Activated CD4-positive, alpha-beta T cell treated with anti-CD3 and anti-CD28 coated beads, Interleukin-2, amount 50 U/mL, for 16 hours (primary cell): ENCODE data around the gene ADNP2.
A peak's percentile ranks its signal among the peaks of the same experiment; 100 is the strongest.

Experiments used
- DNase-seq: peaks from one replicate; pipeline ENCODE4 v3.0.0-alpha.2; 2020

ADNP2 gene, protein sequence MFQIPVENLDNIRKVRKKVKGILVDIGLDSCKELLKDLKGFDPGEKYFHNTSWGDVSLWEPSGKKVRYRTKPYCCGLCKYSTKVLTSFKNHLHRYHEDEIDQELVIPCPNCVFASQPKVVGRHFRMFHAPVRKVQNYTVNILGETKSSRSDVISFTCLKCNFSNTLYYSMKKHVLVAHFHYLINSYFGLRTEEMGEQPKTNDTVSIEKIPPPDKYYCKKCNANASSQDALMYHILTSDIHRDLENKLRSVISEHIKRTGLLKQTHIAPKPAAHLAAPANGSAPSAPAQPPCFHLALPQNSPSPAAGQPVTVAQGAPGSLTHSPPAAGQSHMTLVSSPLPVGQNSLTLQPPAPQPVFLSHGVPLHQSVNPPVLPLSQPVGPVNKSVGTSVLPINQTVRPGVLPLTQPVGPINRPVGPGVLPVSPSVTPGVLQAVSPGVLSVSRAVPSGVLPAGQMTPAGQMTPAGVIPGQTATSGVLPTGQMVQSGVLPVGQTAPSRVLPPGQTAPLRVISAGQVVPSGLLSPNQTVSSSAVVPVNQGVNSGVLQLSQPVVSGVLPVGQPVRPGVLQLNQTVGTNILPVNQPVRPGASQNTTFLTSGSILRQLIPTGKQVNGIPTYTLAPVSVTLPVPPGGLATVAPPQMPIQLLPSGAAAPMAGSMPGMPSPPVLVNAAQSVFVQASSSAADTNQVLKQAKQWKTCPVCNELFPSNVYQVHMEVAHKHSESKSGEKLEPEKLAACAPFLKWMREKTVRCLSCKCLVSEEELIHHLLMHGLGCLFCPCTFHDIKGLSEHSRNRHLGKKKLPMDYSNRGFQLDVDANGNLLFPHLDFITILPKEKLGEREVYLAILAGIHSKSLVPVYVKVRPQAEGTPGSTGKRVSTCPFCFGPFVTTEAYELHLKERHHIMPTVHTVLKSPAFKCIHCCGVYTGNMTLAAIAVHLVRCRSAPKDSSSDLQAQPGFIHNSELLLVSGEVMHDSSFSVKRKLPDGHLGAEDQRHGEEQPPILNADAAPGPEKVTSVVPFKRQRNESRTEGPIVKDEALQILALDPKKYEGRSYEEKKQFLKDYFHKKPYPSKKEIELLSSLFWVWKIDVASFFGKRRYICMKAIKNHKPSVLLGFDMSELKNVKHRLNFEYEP

DNA sequence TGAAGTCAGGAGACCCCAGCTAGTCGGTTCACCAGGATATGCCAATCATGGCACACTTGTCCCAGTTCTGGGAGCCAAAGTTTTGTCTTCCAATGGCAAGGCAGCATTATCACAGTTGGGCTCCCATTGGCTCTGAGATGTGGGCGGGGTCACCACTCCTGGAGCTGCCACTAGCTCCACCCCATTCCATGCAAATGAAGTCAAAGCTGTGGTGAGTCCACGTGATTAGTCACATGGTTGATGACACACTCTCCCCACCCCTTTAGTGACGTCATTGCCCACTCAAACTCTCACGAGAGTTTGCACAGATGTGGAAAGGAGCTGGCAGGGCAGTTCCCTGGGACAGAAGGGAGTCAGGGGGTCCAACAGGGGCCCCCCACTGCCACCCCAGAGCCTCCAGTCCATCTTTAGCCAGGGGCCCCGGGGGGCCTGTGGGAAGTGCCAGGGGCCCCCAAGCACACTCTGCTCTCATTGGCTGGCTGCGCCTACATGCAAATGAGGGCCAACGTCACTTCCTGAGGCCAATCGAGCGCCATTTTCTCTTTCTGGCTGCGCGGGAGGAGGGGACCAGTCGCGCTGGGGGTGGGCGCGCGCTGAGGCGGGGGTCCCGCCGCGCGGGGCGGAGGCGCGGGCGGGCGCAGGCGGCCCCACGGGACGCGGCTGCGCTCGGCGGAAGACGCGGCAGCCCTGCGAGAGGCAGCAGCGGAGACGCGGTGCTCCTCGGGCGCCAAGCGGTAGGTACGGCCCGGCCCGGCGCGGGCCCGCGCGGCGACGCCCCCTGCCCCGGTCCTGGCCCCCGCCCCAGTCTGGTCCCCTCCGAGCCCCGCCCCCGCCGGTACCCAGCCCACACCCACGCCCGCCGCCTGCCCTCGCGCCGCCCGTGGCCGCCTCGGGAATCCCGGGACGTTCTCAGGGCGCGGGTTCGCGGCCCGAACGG is at the start of gene ADNP2:
ADNP2 (plus strand) TSS at position 524 of the 937 bp plus-strand sequence. CDS start 8,281 bp downstream, outside the sequence.
- peak; percentile 91 for DNase-seq

- no peak for DNase-seq
These were observed 49.1 kb upstream of the ADNP2 start for GRCh38 chr18:80059945-80060344.

DNA sequence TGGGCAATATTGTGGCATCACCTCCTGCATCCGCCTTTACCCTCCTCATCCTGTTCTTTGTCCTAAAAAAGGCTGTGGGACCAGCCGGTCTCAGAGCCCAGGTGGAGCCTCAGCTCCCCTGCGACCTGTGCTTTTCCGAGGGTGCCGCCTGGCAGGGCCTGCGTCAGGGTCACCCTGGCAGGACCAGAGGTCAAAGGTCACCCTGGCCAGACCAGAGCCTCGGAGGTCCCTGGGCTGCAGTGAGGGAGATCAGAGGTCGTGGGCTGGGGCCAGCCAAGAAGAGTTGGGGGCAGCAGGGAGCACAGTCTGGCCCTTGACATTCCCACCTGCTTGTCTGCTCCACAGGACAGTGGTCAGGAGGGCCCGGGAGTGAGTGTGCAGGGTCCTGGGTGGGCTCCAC is 43.4 kb upstream of the ADNP2 start:
- no peak for DNase-seq

- no peak for DNase-seq
These were observed 41.7 kb upstream of the ADNP2 start for GRCh38 chr18:80067321-80067720.

- no peak for DNase-seq
These were observed 41.2 kb upstream of the ADNP2 start for GRCh38 chr18:80067897-80068296.

DNA sequence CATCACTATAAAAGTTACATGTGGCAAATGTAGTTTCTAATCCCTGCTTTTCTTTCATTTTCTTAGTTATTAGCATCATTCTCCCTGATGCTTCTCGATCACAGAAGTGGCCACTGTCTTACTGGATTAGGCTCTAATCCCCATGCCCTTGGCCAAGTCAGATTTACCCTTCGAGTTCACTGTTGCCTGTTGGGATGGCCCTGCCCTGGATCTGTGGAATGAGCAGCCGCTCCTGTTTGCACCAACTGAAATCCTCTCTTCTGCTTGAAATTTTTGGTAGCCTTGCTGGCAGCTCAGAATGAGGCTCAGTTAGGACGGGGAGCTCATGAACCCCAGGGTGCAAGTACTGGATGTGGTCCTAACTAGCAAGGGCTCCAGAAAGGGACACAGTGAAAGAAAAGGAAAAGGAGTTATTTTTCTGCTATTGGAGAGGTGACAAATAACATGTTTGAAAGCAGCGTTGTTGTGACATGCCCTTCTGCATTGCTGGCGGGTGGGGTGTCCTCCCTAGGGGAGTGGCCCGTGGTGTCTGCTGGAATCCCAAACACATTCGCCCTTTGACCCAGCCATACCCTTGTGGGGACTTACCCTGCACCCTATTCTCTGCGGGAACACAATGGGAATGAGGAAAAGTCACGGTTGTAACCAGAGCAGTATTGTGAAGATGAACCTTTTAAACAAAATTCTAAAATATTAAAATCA is 40.3 kb upstream of the ADNP2 start:
- no peak for DNase-seq

GRCh38 chr18:80070825-80071224 is 38.2 kb upstream of the ADNP2 start:
- no peak for DNase-seq

- DNase-seq, result no peak
These were observed 34.9 kb upstream of the ADNP2 start for GRCh38 chr18:80074183-80074582.

DNA sequence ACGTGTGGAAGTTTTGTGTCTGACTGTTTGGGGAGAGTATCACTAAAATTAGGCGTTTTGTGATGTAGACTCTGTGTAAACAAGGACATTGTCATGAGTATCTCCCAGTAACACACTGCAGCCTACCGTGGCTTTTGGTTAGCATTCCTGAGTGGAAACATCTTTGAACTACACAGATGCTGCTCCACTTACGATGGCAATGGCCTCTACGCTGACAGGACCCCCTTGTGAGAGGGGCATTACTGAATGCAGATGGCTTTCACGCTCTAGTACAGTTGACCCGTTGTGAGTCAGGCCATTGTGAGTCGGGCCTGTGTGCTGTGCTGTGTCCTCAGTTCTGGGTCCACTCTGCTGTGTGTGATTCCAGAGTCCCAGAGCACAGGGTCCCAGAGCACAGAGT is 34.4 kb upstream of the ADNP2 start:
- DNase-seq, result no peak

DNA sequence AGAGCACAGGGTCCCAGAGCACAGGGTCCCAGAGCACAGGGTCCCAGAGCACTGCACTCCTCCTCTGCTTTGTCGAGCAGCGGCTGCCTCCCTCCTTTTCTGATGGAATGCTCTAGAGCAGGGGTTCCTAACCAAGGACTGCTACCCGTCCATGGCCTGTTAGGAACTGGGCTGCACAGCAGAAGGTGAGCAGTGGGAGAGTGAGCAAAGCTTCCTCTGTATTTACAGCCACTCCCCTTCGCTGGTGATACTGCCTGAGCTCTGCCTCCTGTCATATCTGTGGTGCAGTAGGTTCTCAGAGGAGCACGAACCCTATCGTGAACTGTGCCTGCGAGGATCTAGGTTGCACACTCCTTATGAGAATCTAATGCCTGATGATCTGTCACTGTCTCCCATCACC is 33.1 kb upstream of the ADNP2 start:
- DNase-seq, result no peak

DNA sequence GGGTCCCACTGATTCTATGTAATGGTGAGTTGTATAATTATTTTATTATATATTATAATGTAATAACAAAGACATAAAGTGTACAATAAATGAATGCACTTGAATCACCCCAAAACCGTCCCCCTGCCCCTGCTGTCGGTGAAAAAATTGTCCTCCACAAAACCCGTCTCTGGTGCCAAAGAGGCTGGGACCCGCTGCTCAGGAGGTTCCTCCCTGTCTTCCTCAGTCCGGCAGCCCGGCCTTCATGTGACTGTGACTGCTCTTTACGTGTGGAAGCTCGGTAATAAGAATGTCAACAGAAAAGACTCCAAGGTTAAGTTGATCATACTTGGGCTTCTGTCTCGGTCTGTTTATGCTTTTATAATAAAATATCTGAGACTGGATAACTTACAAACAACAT is 32.7 kb upstream of the ADNP2 start:
- DNase-seq, result no peak

DNA sequence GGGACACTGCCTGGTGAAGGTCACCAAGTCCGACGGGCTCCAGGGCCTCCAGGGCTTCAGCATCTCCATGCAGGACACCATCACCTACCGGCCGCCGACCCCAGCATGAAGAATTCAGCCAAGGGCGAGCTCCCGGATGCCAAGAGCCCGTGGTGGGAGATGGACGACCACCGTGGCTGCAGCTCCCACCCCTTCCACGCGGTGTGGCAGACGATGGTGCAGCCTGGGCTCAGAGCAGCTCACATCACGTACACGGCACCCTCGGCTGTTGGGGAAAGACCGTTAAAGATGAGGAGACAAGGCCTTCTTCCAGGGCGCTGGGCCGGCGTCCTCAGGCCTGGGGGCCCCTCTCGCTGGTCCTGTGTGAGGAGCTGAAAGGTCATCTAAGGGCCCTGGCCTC is 31.2 kb upstream of the ADNP2 start:
- DNase-seq, result no peak

DNA sequence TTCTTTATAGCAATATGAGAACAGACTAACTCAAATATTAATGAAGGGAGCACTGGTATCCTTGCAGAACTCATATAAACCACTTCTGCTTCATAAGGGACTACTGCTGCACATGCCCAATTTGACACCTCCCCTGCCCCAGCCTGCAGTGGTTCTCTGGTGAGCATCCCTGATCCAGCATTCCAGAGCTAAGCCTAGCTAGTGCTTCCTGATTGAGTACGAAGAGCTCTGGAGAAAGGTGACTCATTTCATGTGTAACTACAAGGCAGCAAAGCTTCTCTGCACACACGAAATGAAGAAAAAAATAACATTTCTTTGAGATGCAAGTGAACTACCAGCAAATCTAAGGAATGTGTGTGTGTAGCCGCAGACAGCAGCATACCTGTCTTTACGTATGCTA is 22.8 kb upstream of the ADNP2 start:
- DNase-seq, result no peak

DNA sequence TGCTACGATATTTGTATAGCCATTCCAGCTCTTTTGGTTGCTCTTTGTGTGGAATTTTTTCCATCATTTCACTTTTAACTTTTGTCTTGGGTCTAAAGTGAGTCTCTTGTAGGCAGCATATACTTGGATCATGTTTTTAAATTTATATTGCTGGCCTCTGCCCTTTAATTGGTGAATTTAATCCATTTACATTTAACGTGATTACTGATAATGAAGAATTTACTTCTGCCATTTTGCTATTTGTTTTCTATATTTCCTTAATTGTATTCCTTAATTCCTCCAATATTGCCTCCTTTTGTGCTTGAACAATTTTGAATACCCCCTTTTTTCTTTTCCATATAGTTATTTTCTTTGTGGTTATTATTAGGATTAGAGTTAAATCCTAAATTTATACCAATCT is 21.0 kb upstream of the ADNP2 start:
- DNase-seq, result no peak

- DNase-seq, result no peak
These were observed 20.2 kb upstream of the ADNP2 start for GRCh38 chr18:80088823-80089222.

DNA sequence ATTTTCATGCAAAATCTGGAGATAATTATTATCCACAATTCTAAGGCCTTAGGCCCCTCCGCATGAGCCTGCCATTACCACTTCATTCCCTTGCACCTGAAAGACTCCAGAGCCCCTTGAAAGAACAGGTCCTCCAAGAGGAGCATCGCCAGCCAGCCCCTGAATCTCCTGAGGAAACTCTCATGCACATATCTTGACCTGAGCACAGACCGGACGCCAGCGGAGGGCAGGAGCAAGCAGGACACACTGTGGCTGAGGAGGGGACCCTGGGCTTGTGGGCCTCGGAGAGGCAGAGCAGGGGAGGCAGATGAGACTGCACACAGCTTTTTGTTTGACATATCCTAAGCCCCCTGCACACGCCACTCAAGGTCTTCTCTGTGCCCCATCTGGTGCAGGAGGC is 13.6 kb upstream of the ADNP2 start:
- DNase-seq, result no peak

DNA sequence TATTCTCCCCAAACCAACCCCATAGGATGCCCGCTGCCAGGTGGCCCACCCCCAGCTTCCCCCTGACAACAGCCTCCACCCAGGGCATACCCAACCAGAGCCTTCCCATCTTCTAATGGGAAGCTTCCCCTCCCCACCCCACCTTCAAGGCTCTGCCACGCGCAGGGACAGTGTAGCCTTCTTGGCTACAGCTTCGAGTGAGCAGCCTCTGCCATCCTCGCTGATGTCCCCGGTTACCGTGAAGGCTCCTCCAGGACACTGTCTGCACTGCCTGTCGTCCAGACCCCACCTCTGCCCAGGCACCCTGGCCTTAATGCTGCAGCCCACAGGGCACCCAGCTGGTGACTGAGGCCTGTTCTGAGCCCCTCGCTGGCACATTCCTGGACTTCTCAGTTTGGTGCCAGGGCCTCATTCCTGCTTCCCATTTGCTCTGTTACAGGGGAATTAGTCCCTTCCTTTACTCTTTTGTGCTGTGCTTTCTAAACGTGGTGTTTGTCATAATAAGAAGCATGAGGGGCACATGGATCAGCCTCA is 13.0 kb upstream of the ADNP2 start:
- no peak for DNase-seq

- DNase-seq, result no peak
These were observed 11.9 kb upstream of the ADNP2 start for GRCh38 chr18:80097201-80097600.

DNA sequence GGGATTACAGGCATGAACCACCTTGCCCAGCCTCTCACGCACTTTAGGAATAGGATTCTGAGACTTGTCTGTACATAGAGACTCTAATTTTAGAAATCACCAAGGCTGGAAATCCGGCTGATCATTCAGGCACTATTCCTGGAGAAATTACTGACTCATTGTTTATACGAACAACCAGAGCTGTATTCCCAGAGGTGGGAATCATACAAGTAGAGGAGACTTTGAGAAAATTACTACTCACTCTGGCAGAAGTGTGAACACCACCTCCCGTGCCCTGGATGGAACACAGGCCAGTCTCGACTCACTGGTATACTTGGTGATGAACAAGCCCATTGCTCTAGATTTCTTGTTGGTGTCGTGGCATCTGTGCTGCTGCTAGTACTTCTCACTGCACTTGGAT is 5.8 kb upstream of the ADNP2 start:
- DNase-seq, result no peak

DNA sequence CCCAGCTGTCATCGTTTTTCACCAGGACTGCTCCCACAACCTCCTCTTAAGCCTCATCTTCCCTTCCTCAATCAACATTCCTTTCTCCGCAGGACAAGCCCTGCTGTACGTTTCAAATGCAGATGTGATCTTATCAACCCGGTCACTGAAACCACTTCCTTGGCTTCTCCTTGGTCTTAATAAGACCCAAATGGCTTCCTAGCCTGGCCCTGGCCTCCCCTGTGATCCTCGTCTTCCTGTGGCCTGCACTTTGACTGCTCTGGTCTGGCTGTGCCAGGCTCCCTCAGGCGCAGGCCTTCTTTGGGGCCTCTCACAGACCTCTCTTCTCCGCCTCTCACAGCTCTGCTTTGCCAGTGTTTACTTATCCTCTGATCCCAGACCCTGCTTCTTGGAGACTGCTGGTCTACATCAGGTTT is 4.7 kb upstream of the ADNP2 start:
- DNase-seq, result no peak

GRCh38 chr18:80105369-80106167 is 3.5 kb upstream of the ADNP2 start:
- peak; percentile 5 for DNase-seq
